ENCODE results near the gene PRKAG2.

Gene PRKAG2

GRCh38 chr7:151518105-151518946, 358.6 kb downstream of the PRKAG2 start:
- H3K9ac ChIP-seq (ENCODE audit: low read length in 5 of 5) = peak overlapping the region; percentile 77 to 97 (median 88)
- peaks cover 5 to 44% (median 32%) of the 10 kb centered on the region in 5 donors for H3K4me1 ChIP-seq (ENCODE audit: control insufficient read depth in 5 of 5, insufficient read depth in 5 of 5, low read length in 5 of 5)
- no peaks in the 10 kb centered on the region for H3K36me3 ChIP-seq (ENCODE audit: control insufficient read depth in 5 of 5, insufficient read depth in 5 of 5, low read length in 5 of 5)
- H3K4me3 ChIP-seq (ENCODE audit: low read depth in 1 of 5, low read length in 5 of 5) = peak overlapping the region; percentile 74 to 89 (median 83)
- H3K27me3 ChIP-seq (ENCODE audit: control insufficient read depth in 5 of 5, insufficient read depth in 4 of 5, low read length in 5 of 5) = no peaks in the 10 kb centered on the region
- peak overlapping the region; percentile 96 for H3K27ac ChIP-seq (ENCODE audit: low read depth, low read length)
- H3K9me3 ChIP-seq (ENCODE audit: control insufficient read depth in 5 of 5, low read length in 5 of 5) = no peaks in the 10 kb centered on the region

GRCh38 chr7:151517601-151518104, 359.3 kb downstream of the PRKAG2 start:
- Histone ChIP-seq H3K27ac (ENCODE audit: low read depth, low read length) (peak overlapping the region; percentile 96), H3K4me1 (ENCODE audit: control insufficient read depth in 5 of 5, insufficient read depth in 5 of 5, low read length in 5 of 5) (peaks cover 5 to 49% (median 37%) of the 10 kb centered on the region in 5 donors), H3K9ac (ENCODE audit: low read length in 5 of 5) (peak overlapping the region in 4 of 5 donors; percentile 50 to 97 (median 92)), H3K27me3 (ENCODE audit: control insufficient read depth in 5 of 5, insufficient read depth in 4 of 5, low read length in 5 of 5) (no peaks in the 10 kb centered on the region), H3K36me3 (ENCODE audit: control insufficient read depth in 5 of 5, insufficient read depth in 5 of 5, low read length in 5 of 5) (no peaks in the 10 kb centered on the region), H3K9me3 (ENCODE audit: control insufficient read depth in 5 of 5, low read length in 5 of 5) (no peaks in the 10 kb centered on the region), H3K4me3 (ENCODE audit: low read depth in 1 of 5, low read length in 5 of 5) (peak overlapping the region; percentile 74 to 89 (median 83))

GRCh38 chr7:151515276-151515565, 361.7 kb downstream of the PRKAG2 start:
- Histone ChIP-seq H3K9ac (ENCODE audit: low read length in 5 of 5) (no peak overlapping the region), H3K27ac (ENCODE audit: low read depth, low read length) (no peak overlapping the region), H3K4me1 (ENCODE audit: control insufficient read depth in 5 of 5, insufficient read depth in 5 of 5, low read length in 5 of 5) (peaks cover 7 to 58% (median 45%) of the 10 kb centered on the region in 5 donors), H3K9me3 (ENCODE audit: control insufficient read depth in 5 of 5, low read length in 5 of 5) (no peaks in the 10 kb centered on the region), H3K36me3 (ENCODE audit: control insufficient read depth in 5 of 5, insufficient read depth in 5 of 5, low read length in 5 of 5) (no peaks in the 10 kb centered on the region), H3K4me3 (ENCODE audit: low read depth in 1 of 5, low read length in 5 of 5) (no peak overlapping the region), H3K27me3 (ENCODE audit: control insufficient read depth in 5 of 5, insufficient read depth in 4 of 5, low read length in 5 of 5) (no peaks in the 10 kb centered on the region)

- H3K27ac ChIP-seq (ENCODE audit: low read depth, low read length) = no peak overlapping the region
- no peak overlapping the region for H3K9ac ChIP-seq (ENCODE audit: low read length in 5 of 5)
- H3K27me3 ChIP-seq (ENCODE audit: control insufficient read depth in 5 of 5, insufficient read depth in 4 of 5, low read length in 5 of 5) = no peaks in the 10 kb centered on the region
- H3K36me3 ChIP-seq (ENCODE audit: control insufficient read depth in 5 of 5, insufficient read depth in 5 of 5, low read length in 5 of 5) = no peaks in the 10 kb centered on the region
- no peak overlapping the region for H3K4me3 ChIP-seq (ENCODE audit: low read depth in 1 of 5, low read length in 5 of 5)
- H3K9me3 ChIP-seq (ENCODE audit: control insufficient read depth in 5 of 5, low read length in 5 of 5) = no peaks in the 10 kb centered on the region
- H3K4me1 ChIP-seq (ENCODE audit: control insufficient read depth in 5 of 5, insufficient read depth in 5 of 5, low read length in 5 of 5) = peaks cover 7 to 61% (median 44%) of the 10 kb centered on the region in 5 donors
These were observed 362.2 kb downstream of the PRKAG2 start for GRCh38 chr7:151514461-151515275.

- Histone ChIP-seq H3K9me3 (ENCODE audit: control insufficient read depth in 5 of 5, low read length in 5 of 5) (no peaks in the 10 kb centered on the region), H3K4me1 (ENCODE audit: control insufficient read depth in 5 of 5, insufficient read depth in 5 of 5, low read length in 5 of 5) (peaks cover 7 to 58% (median 40%) of the 10 kb centered on the region in 5 donors), H3K9ac (ENCODE audit: low read length in 5 of 5) (no peak overlapping the region), H3K36me3 (ENCODE audit: control insufficient read depth in 5 of 5, insufficient read depth in 5 of 5, low read length in 5 of 5) (no peaks in the 10 kb centered on the region), H3K27ac (ENCODE audit: low read depth, low read length) (no peak overlapping the region), H3K27me3 (ENCODE audit: control insufficient read depth in 5 of 5, insufficient read depth in 4 of 5, low read length in 5 of 5) (no peaks in the 10 kb centered on the region), H3K4me3 (ENCODE audit: low read depth in 1 of 5, low read length in 5 of 5) (no peak overlapping the region)
These were observed 363.8 kb downstream of the PRKAG2 start for GRCh38 chr7:151513133-151513532.

GRCh38 chr7:151512353-151512752, 364.6 kb downstream of the PRKAG2 start:
- H3K4me3 ChIP-seq (ENCODE audit: low read depth in 1 of 5, low read length in 5 of 5) = no peak overlapping the region
- no peaks in the 10 kb centered on the region for H3K36me3 ChIP-seq (ENCODE audit: control insufficient read depth in 5 of 5, insufficient read depth in 5 of 5, low read length in 5 of 5)
- H3K27me3 ChIP-seq (ENCODE audit: control insufficient read depth in 5 of 5, insufficient read depth in 4 of 5, low read length in 5 of 5) = no peaks in the 10 kb centered on the region
- H3K9ac ChIP-seq (ENCODE audit: low read length in 5 of 5) = no peak overlapping the region
- no peaks in the 10 kb centered on the region for H3K9me3 ChIP-seq (ENCODE audit: control insufficient read depth in 5 of 5, low read length in 5 of 5)
- peak overlapping the region; percentile 33 for H3K27ac ChIP-seq (ENCODE audit: low read depth, low read length)
- peaks cover 3 to 53% (median 38%) of the 10 kb centered on the region in 5 donors for H3K4me1 ChIP-seq (ENCODE audit: control insufficient read depth in 5 of 5, insufficient read depth in 5 of 5, low read length in 5 of 5)

GRCh38 chr7:151511946-151512345, 365.0 kb downstream of the PRKAG2 start:
- no peak overlapping the region for H3K4me3 ChIP-seq (ENCODE audit: low read depth in 1 of 5, low read length in 5 of 5)
- no peaks in the 10 kb centered on the region for H3K27me3 ChIP-seq (ENCODE audit: control insufficient read depth in 5 of 5, insufficient read depth in 4 of 5, low read length in 5 of 5)
- peaks cover 3 to 52% (median 39%) of the 10 kb centered on the region in 5 donors for H3K4me1 ChIP-seq (ENCODE audit: control insufficient read depth in 5 of 5, insufficient read depth in 5 of 5, low read length in 5 of 5)
- H3K27ac ChIP-seq (ENCODE audit: low read depth, low read length) = peak overlapping the region; percentile 48
- no peak overlapping the region for H3K9ac ChIP-seq (ENCODE audit: low read length in 5 of 5)
- H3K36me3 ChIP-seq (ENCODE audit: control insufficient read depth in 5 of 5, insufficient read depth in 5 of 5, low read length in 5 of 5) = no peaks in the 10 kb centered on the region
- H3K9me3 ChIP-seq (ENCODE audit: control insufficient read depth in 5 of 5, low read length in 5 of 5) = no peaks in the 10 kb centered on the region

- peak overlapping the region; percentile 48 for H3K27ac ChIP-seq (ENCODE audit: low read depth, low read length)
- no peak overlapping the region for H3K4me3 ChIP-seq (ENCODE audit: low read depth in 1 of 5, low read length in 5 of 5)
- peaks cover 3 to 49% (median 40%) of the 10 kb centered on the region in 5 donors for H3K4me1 ChIP-seq (ENCODE audit: control insufficient read depth in 5 of 5, insufficient read depth in 5 of 5, low read length in 5 of 5)
- H3K27me3 ChIP-seq (ENCODE audit: control insufficient read depth in 5 of 5, insufficient read depth in 4 of 5, low read length in 5 of 5) = no peaks in the 10 kb centered on the region
- no peaks in the 10 kb centered on the region for H3K9me3 ChIP-seq (ENCODE audit: control insufficient read depth in 5 of 5, low read length in 5 of 5)
- H3K36me3 ChIP-seq (ENCODE audit: control insufficient read depth in 5 of 5, insufficient read depth in 5 of 5, low read length in 5 of 5) = no peaks in the 10 kb centered on the region
- no peak overlapping the region for H3K9ac ChIP-seq (ENCODE audit: low read length in 5 of 5)
These were observed 365.6 kb downstream of the PRKAG2 start for GRCh38 chr7:151511270-151511669.

GRCh38 chr7:151509670-151510333, 367.1 kb downstream of the PRKAG2 start:
- Histone ChIP-seq H3K27ac (ENCODE audit: low read depth, low read length) (no peak overlapping the region), H3K9me3 (ENCODE audit: control insufficient read depth in 5 of 5, low read length in 5 of 5) (no peaks in the 10 kb centered on the region), H3K9ac (ENCODE audit: low read length in 5 of 5) (no peak overlapping the region), H3K4me1 (ENCODE audit: control insufficient read depth in 5 of 5, insufficient read depth in 5 of 5, low read length in 5 of 5) (peaks cover 3 to 40% (median 37%) of the 10 kb centered on the region in 5 donors), H3K4me3 (ENCODE audit: low read depth in 1 of 5, low read length in 5 of 5) (no peak overlapping the region), H3K27me3 (ENCODE audit: control insufficient read depth in 5 of 5, insufficient read depth in 4 of 5, low read length in 5 of 5) (no peaks in the 10 kb centered on the region), H3K36me3 (ENCODE audit: control insufficient read depth in 5 of 5, insufficient read depth in 5 of 5, low read length in 5 of 5) (no peaks in the 10 kb centered on the region)
